22Rv1 (cell line): ENCODE results near the gene RALGPS1.

Experiments
- CTCF ChIP-seq: fragments of 450-650 bp; IDR thresholded peaks from 2 replicates; pipeline ENCODE4 v1.5.1; 2017; ENCODE audit warnings: mild to moderate bottlenecking
- ZFX ChIP-seq: fragments of 450-650 bp; IDR thresholded peaks from 2 replicates; pipeline ENCODE4 v1.6.1; 2017; ENCODE audit warnings: antibody characterized with exemption, borderline replicate concordance

GRCh38 chr9:126891676-126892075 is 22.9 kb upstream of the RALGPS1 start:
- TF ChIP-seq CTCF: no peak
- no peak for TF ChIP-seq ZFX
